Naive thymus-derived CD4-positive, alpha-beta T cell (primary cell): ENCODE results near the gene DHX8. TPM values are rescaled to one million over a fixed set of nuclear protein-coding genes. Genes with fewer than 3 reads are reported as not detected.

ENCODE experiments used
- ATAC-seq: fragments of 150-1000 bp; cut with Tn5 transposase; 2 replicates; pipeline ENCODE4 v1.10.0; 2021; ENCODE audit warnings: mild to moderate bottlenecking, moderate library complexity
- CTCF ChIA-PET: fragments of 350-600 bp; sonication (Branson Sonifier 250); formaldehyde crosslinking; loops from one replicate; lab custom pipeline; 2021; ENCODE audit warnings: antibody characterized with exemption; lab: Charles Lee
- POLR2A ChIA-PET: fragments of 350-600 bp; sonication (Branson Sonifier 250); formaldehyde crosslinking; loops from one replicate; lab custom pipeline; 2021; ENCODE audit warnings: antibody characterized with exemption, inconsistent platforms; lab: Charles Lee
- DNase-seq, 9 donors: peaks; one replicate each; pipeline versions ENCODE4 v3.0.0 to v3.0.0-alpha.2; 2020 to 2022; ENCODE audit warnings: mixed read lengths in 1 of 9
- H3K27ac ChIP-seq: one replicate; pipeline ENCODE4 v1.7.0; 2013; ENCODE audit warnings: mild to moderate bottlenecking, low read depth, low read length, moderate library complexity
- H3K27me3 ChIP-seq, 2 donors: one replicate each; pipeline ENCODE4 v1.7.0; 2013; ENCODE audit warnings: low read length in 2 of 2, mild to moderate bottlenecking in 2 of 2, moderate library complexity in 2 of 2; ENCODE audit not compliant: control insufficient read depth in 2 of 2, insufficient read depth in 2 of 2
- H3K36me3 ChIP-seq, 3 experiments: 1 replicate in 2 of 3; 2 replicates in 1 of 3; pipeline ENCODE4 v1.7.0; 2013; ENCODE audit warnings: low read length in 3 of 3, mild to moderate bottlenecking in 3 of 3, moderate library complexity in 1 of 3; ENCODE audit not compliant: insufficient read depth in 3 of 3, control insufficient read depth in 2 of 3
- H3K4me1 ChIP-seq, 2 donors: one replicate each; pipeline ENCODE4 v1.7.0; 2013; ENCODE audit warnings: low read length in 2 of 2, mild to moderate bottlenecking in 2 of 2, moderate library complexity in 1 of 2; ENCODE audit not compliant: control insufficient read depth in 2 of 2, insufficient read depth in 2 of 2
- H3K4me3 ChIP-seq: 2 replicates; pipeline ENCODE4 v1.7.0; 2013; ENCODE audit warnings: mild to moderate bottlenecking, low read length
- H3K9me3 ChIP-seq, 3 experiments: 1 replicate in 2 of 3; 2 replicates in 1 of 3; pipeline ENCODE4 v1.7.0; 2013; ENCODE audit warnings: low read length in 3 of 3; ENCODE audit not compliant: control insufficient read depth in 2 of 3
- H3K27ac Mint-ChIP-seq, 9 donors: one replicate each; pipeline ENCODE4 v1.8.0; 2020 to 2022; ENCODE audit warnings: mixed read lengths in 9 of 9, mild to moderate bottlenecking in 8 of 9, moderate library complexity in 5 of 9, inconsistent platforms in 2 of 9
- H3K27me3 Mint-ChIP-seq, 5 donors: one replicate each; pipeline ENCODE4 v1.8.0; 2021 to 2022; ENCODE audit warnings: mixed read lengths in 5 of 5, mild to moderate bottlenecking in 1 of 5
- H3K36me3 Mint-ChIP-seq, 5 donors: one replicate each; pipeline ENCODE4 v1.8.0; 2020 to 2022; ENCODE audit warnings: mixed read lengths in 5 of 5, mild to moderate bottlenecking in 3 of 5, inconsistent platforms in 1 of 5
- H3K4me1 Mint-ChIP-seq, 7 donors: one replicate each; pipeline ENCODE4 v1.8.0; 2020 to 2022; ENCODE audit warnings: mixed read lengths in 7 of 7, mild to moderate bottlenecking in 3 of 7, inconsistent platforms in 1 of 7
- H3K4me3 Mint-ChIP-seq, 10 donors: one replicate each; pipeline ENCODE4 v1.8.0; 2020 to 2022; ENCODE audit warnings: mild to moderate bottlenecking in 10 of 10, mixed read lengths in 10 of 10, moderate library complexity in 6 of 10, inconsistent platforms in 2 of 10
- H3K9me3 Mint-ChIP-seq, 11 donors: one replicate each; pipeline ENCODE4 v1.8.0; 2020 to 2022; ENCODE audit warnings: mixed read lengths in 11 of 11, mild to moderate bottlenecking in 4 of 11, inconsistent platforms in 1 of 11, moderate library complexity in 1 of 11
- intact Hi-C, 2 donors: fragments of 100-400 bp; cut with micrococcal nuclease; formaldehyde crosslinking; loops; one replicate each; pipeline ENCODE4 v1.15.1; 2023
- polyA plus RNA-seq, 2 donors: library from polyadenylated mRNA; unstranded; fragments of 300-500 nt; fragmentation: Illumina TruSeq; gene quantifications; one replicate each; pipeline ENCODE4 v1.2.3, GENCODE V29; 2021
- total RNA-seq, 6 experiments: library from RNA in 5 of 6; stranded (reverse) in 5 of 6; gene quantifications; 1 replicate in 5 of 6; 2 replicates in 1 of 6; pipeline ENCODE4 v1.2.3 and lab custom pipeline; 2021 to 2026

Gene DHX8
- total and polyA plus RNA-seq, 7 experiments from 2014 or later, result 23.5 to 93.4 (median 69.1) TPM

- H3K27me3 ChIP-seq, result no peaks in the 10 kb centered on the region
- H3K4me3 Mint-ChIP-seq, result no peak overlapping the region
- DNase-seq (no peak), ATAC-seq (no peak)
- H3K36me3 ChIP-seq, result no peaks in the 10 kb centered on the region
- intact Hi-C loops, result no loop called here
- POLR2A ChIA-PET, result no interaction called here
- peaks cover 0 to 13% (median 4%) of the 10 kb centered on the region in 7 donors for H3K4me1 Mint-ChIP-seq
- H3K4me1 ChIP-seq, result no peaks in the 10 kb centered on the region
- no peaks in the 10 kb centered on the region for H3K9me3 ChIP-seq
- CTCF ChIA-PET, result no interaction called here
- H3K36me3 Mint-ChIP-seq, result peaks cover 0 to 4% (median 0%) of the 10 kb centered on the region in 5 donors
- H3K27ac Mint-ChIP-seq, result no peak overlapping the region
- H3K27me3 Mint-ChIP-seq, result no peaks in the 10 kb centered on the region
- no peak overlapping the region for H3K27ac ChIP-seq
- no peaks in the 10 kb centered on the region for H3K9me3 Mint-ChIP-seq
- H3K4me3 ChIP-seq, result no peak overlapping the region
These were observed 49.9 kb downstream of the DHX8 start for GRCh38 chr17:43533699-43534098.

GRCh38 chr17:43534909-43535308 is 51.1 kb downstream of the DHX8 start:
- intact Hi-C loops, result no loop called here
- CTCF ChIA-PET, result interaction anchor here (0.7 kb wide), 1 partner anchor 312 kb away, joined by 4 read pairs; no protein-coding TSS in a partner anchor
- no peak overlapping the region for H3K4me3 Mint-ChIP-seq

GRCh38 chr17:43536236-43536992 is 52.6 kb downstream of the DHX8 start:
- H3K4me3 Mint-ChIP-seq, result no peak overlapping the region
- Histone ChIP-seq H3K36me3 (no peaks in the 10 kb centered on the region), H3K4me1 (no peaks in the 10 kb centered on the region), H3K9me3 (no peaks in the 10 kb centered on the region), H3K27ac (no peak overlapping the region), H3K27me3 (no peaks in the 10 kb centered on the region), H3K4me3 (no peak overlapping the region)
- no peaks in the 10 kb centered on the region for H3K9me3 Mint-ChIP-seq
- no peak overlapping the region for H3K27ac Mint-ChIP-seq
- ATAC-seq (no peak), DNase-seq (no peak)
- H3K27me3 Mint-ChIP-seq, result peaks cover 0 to 3% (median 0%) of the 10 kb centered on the region in 5 donors
- ChIA-PET CTCF (no interaction called here), POLR2A (interaction anchor here (0.6 kb wide), 2 partner anchors 34 to 1950 kb away, joined by 3 read pairs; no protein-coding TSS in a partner anchor)
- intact Hi-C loops, result no loop called here
- no peaks in the 10 kb centered on the region for H3K36me3 Mint-ChIP-seq
- peaks cover 0 to 9% (median 0%) of the 10 kb centered on the region in 7 donors for H3K4me1 Mint-ChIP-seq

More at GRCh38 chr17:43534909-43535308, 51.1 kb downstream of the DHX8 start:
- Mint-ChIP-seq H3K27me3 (no peaks in the 10 kb centered on the region), H3K36me3 (no peaks in the 10 kb centered on the region), H3K27ac (no peak overlapping the region), H3K4me1 (peaks cover 0 to 12% (median 0%) of the 10 kb centered on the region in 7 donors), H3K9me3 (no peaks in the 10 kb centered on the region)
- H3K4me3 ChIP-seq, result no peak overlapping the region
- H3K27ac ChIP-seq, result no peak overlapping the region
- no peaks in the 10 kb centered on the region for H3K9me3 ChIP-seq
- H3K4me1 ChIP-seq, result no peaks in the 10 kb centered on the region
- no peaks in the 10 kb centered on the region for H3K36me3 ChIP-seq
- DNase-seq, result no peak
- no peak for ATAC-seq
- POLR2A ChIA-PET, result no interaction called here
- H3K27me3 ChIP-seq, result no peaks in the 10 kb centered on the region

- Histone ChIP-seq H3K36me3 (no peaks in the 10 kb centered on the region), H3K27me3 (peaks cover 5 to 6% of the 10 kb centered on the region in 2 donors)
- CTCF ChIA-PET, result no interaction called here
These were observed 57.3 kb downstream of the DHX8 start for GRCh38 chr17:43540821-43541674.

GRCh38 chr17:43542859-43543258 is 59.1 kb downstream of the DHX8 start:
- H3K27ac ChIP-seq, result no peak overlapping the region
- ChIA-PET CTCF (no interaction called here), POLR2A (no interaction called here)
- Mint-ChIP-seq H3K27me3 (peaks cover 25 to 56% (median 30%) of the 10 kb centered on the region in 5 donors), H3K4me3 (no peak overlapping the region), H3K36me3 (no peaks in the 10 kb centered on the region), H3K27ac (no peak overlapping the region), H3K9me3 (peaks cover 0 to 3% (median 0%) of the 10 kb centered on the region in 11 donors), H3K4me1 (peaks cover 16 to 24% (median 20%) of the 10 kb centered on the region in 7 donors)
- no peak for DNase-seq
- H3K4me3 ChIP-seq, result no peak overlapping the region
- H3K27me3 ChIP-seq, result peaks cover 5 to 18% of the 10 kb centered on the region in 2 donors
- no peaks in the 10 kb centered on the region for H3K36me3 ChIP-seq
- ATAC-seq, result no peak
- H3K4me1 ChIP-seq, result peaks cover 13 to 14% of the 10 kb centered on the region in 2 donors
- no peaks in the 10 kb centered on the region for H3K9me3 ChIP-seq
- intact Hi-C loops, result no loop called here

More at GRCh38 chr17:43540821-43541674, 57.3 kb downstream of the DHX8 start:
- Mint-ChIP-seq H3K27me3 (peaks cover 12 to 40% (median 15%) of the 10 kb centered on the region in 5 donors), H3K27ac (no peak overlapping the region), H3K4me1 (peaks cover 0 to 11% (median 6%) of the 10 kb centered on the region in 7 donors), H3K9me3 (peaks cover 0 to 3% (median 0%) of the 10 kb centered on the region in 11 donors), H3K36me3 (no peaks in the 10 kb centered on the region), H3K4me3 (no peak overlapping the region)
- no peaks in the 10 kb centered on the region for H3K9me3 ChIP-seq
- no peak overlapping the region for H3K27ac ChIP-seq
- no peak for ATAC-seq
- intact Hi-C loops, result no loop called here
- peaks cover 0 to 4% of the 10 kb centered on the region in 2 donors for H3K4me1 ChIP-seq
- POLR2A ChIA-PET, result no interaction called here
- H3K4me3 ChIP-seq, result no peak overlapping the region
- no peak for DNase-seq

- Histone ChIP-seq H3K9me3 (no peaks in the 10 kb centered on the region), H3K27ac (no peak overlapping the region), H3K27me3 (peaks cover 5 to 23% of the 10 kb centered on the region in 2 donors), H3K4me3 (no peak overlapping the region), H3K4me1 (peaks cover 13 to 14% of the 10 kb centered on the region in 2 donors), H3K36me3 (no peaks in the 10 kb centered on the region)
- H3K9me3 Mint-ChIP-seq, result peaks cover 0 to 3% (median 0%) of the 10 kb centered on the region in 11 donors
- no peak overlapping the region for H3K27ac Mint-ChIP-seq
- DNase-seq (no peak), ATAC-seq (no peak)
- intact Hi-C loops, result no loop called here
- peaks cover 28 to 58% (median 34%) of the 10 kb centered on the region in 5 donors for H3K27me3 Mint-ChIP-seq
- CTCF ChIA-PET, result interaction anchor here (0.7 kb wide), 1 partner anchor 718 kb away, joined by 3 read pairs; no protein-coding TSS in a partner anchor
- H3K4me3 Mint-ChIP-seq, result no peak overlapping the region
- H3K36me3 Mint-ChIP-seq, result no peaks in the 10 kb centered on the region
- POLR2A ChIA-PET, result interaction anchor here (0.8 kb wide), 1 partner anchor 59 kb away, joined by 4 read pairs; the partner anchor contains the start of gene DHX8
- H3K4me1 Mint-ChIP-seq, result peaks cover 18 to 26% (median 22%) of the 10 kb centered on the region in 7 donors
These were observed 59.5 kb downstream of the DHX8 start for GRCh38 chr17:43543300-43543699.
